HepG2 (cell line): ENCODE measurements around the gene CDH12. TPM values are rescaled to one million over a fixed set of nuclear protein-coding genes. Genes with fewer than 3 reads are reported as not detected.

Source experiments
- ATAC-seq: fragments of 200-7000 bp; cut with Tn5 transposase; 3 replicates; pipeline ENCODE4 v1.9.1; 2020; ENCODE audit warnings: mild to moderate bottlenecking, moderate library complexity
- BruUV-seq: library from RNA; stranded (reverse); fragments of 400-500 nt; replicated peaks from 2 replicates; lab custom pipeline; 2021; lab: Mats Ljungman, UMichigan
- CTCF ChIA-PET: fragments of 300-600 bp; formaldehyde crosslinking; extraction: SDS; loops from one replicate; lab custom pipeline; 2021; ENCODE audit warnings: low total read pairs, inconsistent platforms, low intra/inter-chr PET ratio; lab: Yijun Ruan, JAX
- POLR2A ChIA-PET: fragments of 350-600 bp; sonication (Branson Sonifier 250); formaldehyde crosslinking; loops from one replicate; lab custom pipeline; 2020; ENCODE audit warnings: antibody characterized with exemption, inconsistent platforms; lab: Yijun Ruan, JAX
- DNase-seq: peaks from one replicate; pipeline ENCODE4 v3.0.0-alpha.2; 2015; ENCODE audit warnings: low spot score
- FAIRE-seq: peaks from 3 replicates; lab custom pipeline; 2011; peaks lifted over from hg19 to GRCh38; lab: Jason Lieb, UNC
- H2AFZ ChIP-seq: one replicate; pipeline ENCODE4 v1.6.1; 2011; ENCODE audit warnings: low read length, inconsistent platforms
- H3K27ac ChIP-seq: fragments of 300-600 bp; 3 replicates; pipeline ENCODE4 v1.8.0; 2011; ENCODE audit warnings: mixed run types, mild to moderate bottlenecking, mixed read lengths, low read length, inconsistent platforms; ENCODE audit not compliant: insufficient read depth; ENCODE audit errors: extremely low read length
- H3K27me3 ChIP-seq, 2 experiments: fragments of 200-600 bp in 1 of 2; 2 replicates in 1 of 2; 3 replicates in 1 of 2; pipeline versions ENCODE4 v1.6.0 to v1.8.0; 2011; ENCODE audit warnings: low read length in 2 of 2, mild to moderate bottlenecking in 2 of 2, moderate library complexity in 2 of 2, inconsistent platforms in 1 of 2; ENCODE audit not compliant: insufficient read depth in 2 of 2, control insufficient read depth in 1 of 2
- H3K36me3 ChIP-seq, 2 experiments: fragments of 200-600 bp in 1 of 2; replicated peaks in 1 of 2; 2 replicates in 1 of 2; 3 replicates in 1 of 2; pipeline versions ENCODE4 v1.5.1 to v1.8.0; 2011; ENCODE audit warnings: low read length in 2 of 2, inconsistent platforms in 1 of 2; ENCODE audit not compliant: insufficient read depth in 2 of 2, control insufficient read depth in 1 of 2
- H3K4me1 ChIP-seq: 2 replicates; pipeline ENCODE4 v1.5.1; 2012; ENCODE audit warnings: low read length, inconsistent platforms; ENCODE audit not compliant: insufficient read depth
- H3K4me2 ChIP-seq: 2 replicates; pipeline ENCODE4 v1.6.0; 2011; ENCODE audit warnings: low read depth, low read length, inconsistent platforms
- H3K4me3 ChIP-seq, 3 experiments: fragments of 200-600 bp in 1 of 3; sonication (generic), shearing (Covaris generic) in 1 of 3; replicated peaks in 1 of 3; 2 replicates each; pipeline ENCODE4 v1.5.1; 2011 to 2016; ENCODE audit warnings: low read length in 3 of 3, inconsistent platforms in 2 of 3, low read depth in 2 of 3, mild to moderate bottlenecking in 2 of 3, control low read depth in 1 of 3, mixed read lengths in 1 of 3; ENCODE audit not compliant: insufficient read depth in 1 of 3
- H3K79me2 ChIP-seq: one replicate; pipeline ENCODE4 v1.6.1; 2011; ENCODE audit warnings: low read length, inconsistent platforms; ENCODE audit not compliant: insufficient read depth
- H3K9ac ChIP-seq: 2 replicates; pipeline ENCODE4 v1.6.0; 2011; ENCODE audit warnings: mild to moderate bottlenecking, low read depth, low read length, inconsistent platforms; ENCODE audit not compliant: insufficient read depth
- H3K9me3 ChIP-seq: 2 replicates; pipeline ENCODE4 v1.5.1; 2012; ENCODE audit warnings: mild to moderate bottlenecking, low read length
- H4K20me1 ChIP-seq: 2 replicates; pipeline ENCODE4 v1.6.0; 2011; ENCODE audit warnings: inconsistent platforms, mild to moderate bottlenecking, low read length, moderate library complexity; ENCODE audit not compliant: insufficient read depth
- FOXO1 ChIP-seq: sonication (generic); formaldehyde crosslinking; IDR thresholded peaks from 2 replicates; pipeline ENCODE4 v1.4.0; 2020; ENCODE audit warnings: missing genetic modification reagents
- IRF2 ChIP-seq: IDR thresholded peaks from 2 replicates; pipeline ENCODE4 v1.6.1; 2018; ENCODE audit warnings: missing genetic modification reagents, missing compliant biosample characterization
- IRX3 ChIP-seq: sonication (generic); formaldehyde crosslinking; IDR thresholded peaks from 2 replicates; pipeline ENCODE4 v1.8.1; 2023; ENCODE audit warnings: mild to moderate bottlenecking, low read depth, missing genetic modification reagents, borderline replicate concordance
- KAT8 ChIP-seq: IDR thresholded peaks from 2 replicates; pipeline ENCODE4 v1.6.1; 2016; ENCODE audit warnings: missing genetic modification reagents, missing compliant biosample characterization
- MTF1 ChIP-seq: sonication (generic); formaldehyde crosslinking; IDR thresholded peaks from 2 replicates; pipeline ENCODE4 v1.5.0; 2020; ENCODE audit warnings: missing genetic modification reagents
- SP2 ChIP-seq: sonication (generic); formaldehyde crosslinking; IDR thresholded peaks from 2 replicates; pipeline ENCODE4 v1.5.1; 2020; ENCODE audit warnings: mild to moderate bottlenecking, missing genetic modification reagents
- SRSF4 ChIP-seq: fragments of 200-400 bp; formaldehyde crosslinking; IDR thresholded peaks from one replicate; pipeline ENCODE4 v1.6.1; 2018; ENCODE audit warnings: mild to moderate bottlenecking, low read depth, low read length, moderate library complexity; ENCODE audit not compliant: poor library complexity, severe bottlenecking
- XBP1 ChIP-seq: sonication (generic); formaldehyde crosslinking; IDR thresholded peaks from 2 replicates; pipeline ENCODE4 v1.5.0; 2020; ENCODE audit warnings: missing genetic modification reagents
- ZNF530 ChIP-seq: sonication (generic); formaldehyde crosslinking; IDR thresholded peaks from 2 replicates; pipeline ENCODE4 v1.5.0; 2020; ENCODE audit warnings: low read depth, mild to moderate bottlenecking, missing genetic modification reagents
- WGBS: methylation state at CpG from one replicate; pipeline ENCODE4 v1.1.6; 2017; ENCODE audit warnings: low lambda C conversion rate; 5-methylcytosine and 5-hydroxymethylcytosine counted together
- in situ Hi-C: cut with HindIII; loops from 2 replicates; pipeline ENCODE4 v1.10.0; 2017; ENCODE audit warnings: low pct_unique_long_range_greater_than_20kb; ENCODE audit not compliant: extremely low pct_ligation_motif_present
- intact Hi-C: fragments of 100-400 bp; cut with micrococcal nuclease; formaldehyde crosslinking; loops from one replicate; pipeline ENCODE4 v1.10.0; 2022; ENCODE audit not compliant: unreplicated experiment
- polyA plus RNA-seq, 8 experiments: library from polyadenylated mRNA; depleted of rRNA in 3 of 8; stranded (reverse) in 7 of 8; unstranded in 1 of 8; fragments of >200 nt; fragmentation: Illumina TruSeq in 4 of 8; extraction: Trizol in 4 of 8; gene quantifications; 2 replicates each; pipeline versions ENCODE4 v1.2.1 to v1.2.3, GENCODE V29; 2011 to 2016; ENCODE audit warnings: low read depth in 4 of 8, missing spikeins in 1 of 8, mixed read lengths in 1 of 8; ENCODE audit not compliant: insufficient read depth in 1 of 8
- total RNA-seq, 5 experiments: library from RNA; depleted of rRNA; stranded (reverse); fragments of >200 nt; fragmentation: Illumina TruSeq; extraction: Trizol; gene quantifications; 2 replicates each; pipeline ENCODE4 v1.2.3, GENCODE V29; 2016; ENCODE audit warnings: low read depth in 1 of 5
- TF ChIP-seq, protein P1 (sequence below): sonication (generic); formaldehyde crosslinking; IDR thresholded peaks from 2 replicates; pipeline ENCODE4 v1.5.0; 2020; ENCODE audit warnings: missing genetic modification reagents

Gene CDH12
- total and polyA plus RNA-seq, 2 of the 13 experiments (the other 11 are each of a cell fraction or from before 2014, with no cell fraction given), result not detected

DNA sequence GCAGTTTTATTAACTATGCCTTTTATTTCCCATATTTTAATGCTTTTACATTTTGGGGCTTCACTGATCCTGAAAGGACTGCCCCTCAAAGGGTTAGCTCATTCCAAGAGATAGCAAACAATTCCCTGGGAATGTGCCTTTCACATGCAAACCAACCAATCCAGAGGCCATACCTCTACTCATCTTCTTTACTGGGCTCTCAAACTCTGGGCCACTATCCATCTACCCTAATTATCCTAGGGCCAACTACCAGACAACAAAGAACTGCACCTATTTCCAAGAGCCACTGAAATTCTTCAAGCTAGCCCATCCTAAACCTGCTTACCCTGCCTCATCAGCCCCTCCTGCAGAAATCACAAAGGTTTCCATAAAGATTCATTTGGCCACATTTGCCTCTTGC, 364.7 kb downstream of the CDH12 start:
- Histone ChIP-seq H3K4me2 (no peak overlapping the region), H2AFZ (no peak overlapping the region), H3K4me3 (no peak overlapping the region), H4K20me1 (no peaks in the 10 kb centered on the region), H3K9me3 (0 out of 2 replicates have a peak, but pooled peaks cover 4% of the 10 kb centered on the region), H3K4me1 (no peaks in the 10 kb centered on the region), H3K36me3 (no peaks in the 10 kb centered on the region), H3K27ac (no peak overlapping the region), H3K9ac (no peak overlapping the region), H3K79me2 (no peaks in the 10 kb centered on the region), H3K27me3 (no peaks in the 10 kb centered on the region)
- no peak for TF ChIP-seq XBP1
- no peak for TF ChIP-seq MTF1 (CRISPR knock-in tag)
- ATAC-seq (no peak), DNase-seq (no peak), FAIRE-seq (no peak)
- BruUV-seq, result no TSS peak
- intact Hi-C loops, result no loop called here
- in situ Hi-C loops, result no loop called here
- ChIA-PET POLR2A (no interaction called here), CTCF (no interaction called here)

DNA sequence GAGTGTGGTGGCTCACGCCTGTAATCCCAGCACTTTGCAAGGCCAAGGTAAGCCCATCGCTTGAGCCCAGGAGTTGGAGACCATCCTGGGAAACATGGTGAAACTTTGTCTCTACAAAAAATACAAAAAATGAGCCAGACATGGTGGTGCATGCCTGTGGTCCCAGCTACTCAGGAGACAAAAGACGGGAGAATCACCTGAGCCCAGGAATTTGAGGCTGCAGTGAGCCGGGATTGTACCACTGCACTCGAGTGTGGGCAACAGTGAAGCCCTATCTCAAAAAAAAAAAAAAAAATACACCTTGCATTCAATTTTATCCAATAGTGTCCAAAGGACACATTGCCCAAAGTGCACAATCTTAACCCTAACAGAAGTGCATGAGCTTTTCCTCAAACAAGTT, 372.8 kb downstream of the CDH12 start:
- FAIRE-seq (no peak), DNase-seq (no peak), ATAC-seq (no peak)
- ChIA-PET CTCF (no interaction called here), POLR2A (no interaction called here)
- Histone ChIP-seq H3K27me3 (no peaks in the 10 kb centered on the region), H3K9me3 (no peaks in the 10 kb centered on the region), H3K79me2 (no peaks in the 10 kb centered on the region), H2AFZ (no peak overlapping the region), H3K4me3 (no peak overlapping the region), H3K4me2 (no peak overlapping the region), H4K20me1 (no peaks in the 10 kb centered on the region), H3K36me3 (no peaks in the 10 kb centered on the region), H3K9ac (no peak overlapping the region), H3K27ac (no peak overlapping the region), H3K4me1 (no peaks in the 10 kb centered on the region)
- 20% methylated on average over 5 of the region's 5 CpGs for WGBS
- TF ChIP-seq ZNF530 (CRISPR knock-in tag), result no peak
- TF ChIP-seq SP2 (CRISPR knock-in tag), result no peak
- TF ChIP-seq SRSF4, result no peak
- TF ChIP-seq, protein P1, sequence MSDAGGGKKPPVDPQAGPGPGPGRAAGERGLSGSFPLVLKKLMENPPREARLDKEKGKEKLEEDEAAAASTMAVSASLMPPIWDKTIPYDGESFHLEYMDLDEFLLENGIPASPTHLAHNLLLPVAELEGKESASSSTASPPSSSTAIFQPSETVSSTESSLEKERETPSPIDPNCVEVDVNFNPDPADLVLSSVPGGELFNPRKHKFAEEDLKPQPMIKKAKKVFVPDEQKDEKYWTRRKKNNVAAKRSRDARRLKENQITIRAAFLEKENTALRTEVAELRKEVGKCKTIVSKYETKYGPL (CRISPR knock-in tag), result no peak
- no peak for TF ChIP-seq IRX3
- no peak for TF ChIP-seq FOXO1 (CRISPR knock-in tag)
- TF ChIP-seq IRF2 (CRISPR knock-in tag), result no peak
- no peak for TF ChIP-seq KAT8 (CRISPR knock-in tag)
- no TSS peak for BruUV-seq
- in situ Hi-C loops, result no loop called here
- intact Hi-C loops, result no loop called here
